ENCODE results near the gene DPP10.

DPP10 gene

DNA sequence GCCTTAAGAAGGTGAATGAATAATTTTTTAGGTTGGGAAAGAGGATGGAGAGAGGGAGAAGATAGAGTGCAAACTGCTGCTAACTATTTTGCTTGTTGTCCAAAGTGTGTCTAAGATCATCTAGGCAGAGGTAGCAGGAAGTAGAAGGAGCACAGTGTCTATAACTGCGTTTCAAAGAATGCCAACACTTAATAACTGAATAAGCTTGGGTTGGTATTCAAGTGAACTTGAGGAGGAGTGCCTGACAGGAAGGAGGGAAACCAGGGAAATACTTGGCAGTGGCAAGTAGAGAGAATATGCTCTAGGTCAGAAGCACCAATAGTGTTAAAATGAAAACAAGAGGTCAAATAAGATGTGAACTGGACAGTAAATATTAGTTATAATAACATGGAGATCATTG is 155.9 kb downstream of the DPP10 start:
- no peak for DNase-seq (ENCODE audit: low read depth in 2 of 2)

DNA sequence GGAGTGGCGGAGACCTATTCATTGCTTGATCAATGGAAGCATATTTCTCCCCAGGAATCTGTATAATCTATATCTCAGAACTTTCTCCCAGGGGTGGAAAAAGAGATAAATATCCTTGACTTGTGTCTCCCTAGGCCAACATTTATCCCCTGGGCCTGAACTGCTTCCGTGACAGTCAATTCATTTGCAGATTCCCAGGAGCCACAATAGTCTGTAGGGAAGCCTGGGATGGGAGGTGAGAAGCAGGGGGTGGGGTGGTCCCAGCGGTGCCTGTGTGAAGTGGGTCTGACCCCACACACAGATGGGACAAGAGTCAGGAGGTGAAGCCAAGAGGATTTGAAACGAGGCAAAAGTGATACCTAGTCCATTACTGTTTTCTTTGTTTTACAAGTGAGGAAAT is 166.8 kb downstream of the DPP10 start:
- no peak for DNase-seq (ENCODE audit: low read depth in 2 of 2)

DNA sequence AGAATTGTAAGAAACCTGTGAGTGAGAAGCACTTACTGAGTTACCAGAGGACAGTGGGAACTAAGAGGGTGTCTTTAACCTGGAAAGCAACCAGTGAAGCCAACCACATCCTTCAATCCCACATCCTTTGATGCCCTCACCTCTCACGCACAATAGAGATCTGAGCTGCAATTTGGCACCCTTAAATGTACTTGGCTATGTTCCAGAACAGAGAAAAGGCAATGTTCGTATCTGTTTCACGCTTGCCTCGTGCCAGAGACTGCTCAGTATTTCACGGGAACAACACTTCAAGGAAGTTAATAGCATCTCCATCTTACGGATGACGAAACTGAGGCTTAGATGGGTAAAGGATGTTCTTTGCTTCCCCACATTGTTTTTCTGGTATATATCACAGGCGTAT is 167.4 kb downstream of the DPP10 start:
- no peak for DNase-seq (ENCODE audit: low read depth in 2 of 2)

DNA sequence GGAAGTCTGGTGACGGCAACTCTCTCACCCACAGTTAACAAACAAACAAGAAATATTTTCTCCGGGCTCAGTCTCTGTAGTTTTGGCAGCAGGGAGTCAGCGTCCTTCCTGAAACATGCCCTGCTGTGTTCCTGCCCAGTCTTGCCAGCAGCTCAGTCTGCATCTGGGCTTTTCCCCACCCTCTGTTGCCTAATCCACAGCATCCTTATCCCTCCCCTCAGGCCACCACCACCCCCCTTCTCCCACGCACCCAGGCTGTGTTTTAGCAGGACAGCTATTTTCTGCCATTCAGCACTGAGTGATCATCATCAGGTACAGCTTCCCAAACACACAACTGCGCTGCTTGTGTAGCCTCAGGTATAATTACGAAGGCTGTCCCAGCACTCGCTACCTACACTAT is 168.2 kb downstream of the DPP10 start:
- DNase-seq (ENCODE audit: low read depth in 2 of 2): no peak

DNA sequence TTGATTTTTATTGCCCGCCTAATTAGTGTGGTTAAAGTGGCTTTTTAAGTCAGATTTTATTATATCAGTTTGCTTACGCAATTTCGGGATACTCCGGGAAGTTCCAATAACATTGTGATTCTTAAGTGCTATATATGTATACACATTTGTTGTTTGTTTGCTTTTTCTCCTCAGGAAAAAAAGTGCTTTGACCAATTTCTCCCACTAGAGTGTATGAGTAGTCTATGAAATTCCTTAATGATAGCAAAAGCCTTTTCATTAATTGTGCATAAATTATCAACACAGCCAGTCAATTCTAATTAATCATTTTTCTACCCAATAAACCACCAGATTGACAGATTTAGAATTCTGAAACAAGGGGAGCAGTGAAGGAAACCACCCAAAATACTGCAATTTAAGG is 172.2 kb downstream of the DPP10 start:
- no peak for DNase-seq (ENCODE audit: low read depth in 2 of 2)

DNA sequence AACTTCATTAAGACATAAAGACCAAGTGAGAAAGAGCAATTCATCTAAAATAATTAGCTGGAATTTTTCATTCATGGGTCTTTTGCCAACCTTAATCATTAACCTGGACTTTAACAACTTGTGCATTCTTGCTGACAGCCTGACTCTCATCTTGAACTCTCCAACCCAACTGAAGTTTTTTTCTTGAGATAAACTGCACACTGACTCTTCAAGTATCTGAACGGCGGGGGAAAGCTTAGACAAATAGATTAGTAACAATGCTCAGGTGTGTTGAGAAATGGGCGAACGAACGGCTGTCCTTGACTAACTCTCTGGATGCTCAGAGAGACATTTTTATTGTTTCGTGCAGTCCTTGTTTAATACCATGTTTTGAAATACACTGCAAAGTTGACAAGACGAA is 186.0 kb downstream of the DPP10 start:
- no peak for DNase-seq (ENCODE audit: low read depth in 2 of 2)

DNA sequence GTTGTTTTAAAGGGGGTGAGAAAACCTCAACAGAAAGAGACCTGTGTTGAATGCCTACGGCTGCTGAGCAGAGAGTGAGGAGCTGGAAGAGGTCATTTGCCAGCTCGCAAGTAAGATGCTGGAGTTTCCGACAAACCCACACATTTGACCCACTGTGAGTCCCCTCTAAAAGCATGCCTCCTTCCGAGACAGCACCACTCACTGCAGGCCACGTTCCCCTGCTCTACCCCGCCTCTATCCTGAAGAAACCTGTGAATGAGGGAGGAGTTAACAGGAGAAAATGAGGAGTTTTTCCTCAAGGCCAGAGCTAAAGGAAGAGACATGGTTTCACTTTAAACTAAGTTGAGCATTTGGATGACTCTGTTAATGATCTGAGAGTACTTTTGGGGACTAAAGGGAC is 188.7 kb downstream of the DPP10 start:
- no peak for DNase-seq (ENCODE audit: low read depth in 2 of 2)

DNA sequence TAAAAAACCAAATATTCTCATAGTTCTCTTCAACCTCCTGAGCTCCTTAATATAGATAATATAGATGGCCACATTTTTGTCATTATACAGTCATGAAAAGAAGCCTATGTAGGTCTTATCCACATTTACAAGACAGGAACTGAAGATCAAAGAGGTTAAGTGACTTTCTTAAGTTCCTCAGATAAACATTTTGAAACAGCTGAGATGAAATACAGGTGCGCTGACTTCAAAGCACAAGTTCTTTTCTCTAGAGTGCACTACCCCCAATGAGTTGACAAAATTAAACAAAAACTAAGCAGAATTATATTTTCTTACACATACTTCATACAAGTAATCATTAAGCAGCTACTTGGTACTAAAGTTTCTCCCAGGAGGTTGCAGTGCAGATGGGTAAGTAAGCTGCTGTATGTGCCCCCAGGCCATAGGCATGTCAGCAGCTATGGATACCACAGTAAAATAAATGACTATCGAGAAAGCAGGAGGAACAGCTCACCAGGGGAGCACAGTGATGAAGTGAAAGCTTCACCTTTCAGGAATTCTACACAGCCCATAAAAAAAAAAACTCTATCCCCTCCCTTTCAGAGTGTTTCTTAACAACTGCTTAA is 199.8 kb downstream of the DPP10 start:
- no peak for DNase-seq (ENCODE audit: low read depth in 2 of 2)

DNA sequence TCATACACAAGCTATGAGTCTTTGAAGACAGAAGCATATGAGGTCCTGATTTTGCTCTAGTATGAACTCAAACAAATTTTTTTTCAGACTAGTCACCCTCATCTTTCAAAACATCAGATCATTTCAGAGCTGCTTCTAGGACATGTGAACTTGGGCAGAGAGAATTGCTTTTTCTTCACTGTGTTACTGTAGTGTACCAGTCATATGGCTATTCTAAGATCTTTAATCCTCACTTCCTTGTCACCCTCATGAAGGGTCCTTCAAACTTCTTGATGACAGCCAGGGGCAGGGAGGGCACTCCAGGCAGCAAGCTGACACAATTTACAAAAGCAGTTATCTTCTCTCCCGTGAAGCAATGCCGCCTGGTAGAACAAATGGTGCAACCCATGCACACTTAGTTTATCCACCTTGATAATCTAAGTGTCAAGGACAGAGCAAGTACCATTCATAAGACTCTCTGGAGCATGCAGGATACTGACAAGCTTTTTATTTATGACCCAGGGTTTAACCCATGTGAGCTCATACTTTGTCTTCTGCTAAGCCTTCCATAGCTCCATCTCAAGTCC is 200.6 kb downstream of the DPP10 start:
- DNase-seq (ENCODE audit: low read depth in 2 of 2): no peak

DNA sequence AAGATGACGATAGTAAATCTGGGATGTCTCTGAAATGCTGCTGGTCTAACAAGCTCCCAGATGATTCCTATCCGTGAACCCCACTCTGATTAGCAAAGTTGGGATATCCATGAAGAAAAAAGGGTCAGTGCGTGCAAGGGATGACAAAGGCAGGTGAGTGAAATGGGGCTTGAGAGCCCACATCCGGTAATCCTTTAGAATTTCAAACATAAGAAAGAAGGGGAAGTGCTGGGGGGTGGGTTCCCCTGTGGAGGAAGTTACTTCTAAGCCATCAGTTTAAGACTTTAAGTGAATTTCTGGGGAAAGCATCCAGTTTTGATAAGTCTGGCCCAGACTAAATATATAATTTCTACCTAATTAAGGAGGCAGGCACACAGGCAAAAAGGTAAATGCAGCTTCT is 209.5 kb downstream of the DPP10 start:
- no peak for DNase-seq (ENCODE audit: low read depth in 2 of 2)

DNA sequence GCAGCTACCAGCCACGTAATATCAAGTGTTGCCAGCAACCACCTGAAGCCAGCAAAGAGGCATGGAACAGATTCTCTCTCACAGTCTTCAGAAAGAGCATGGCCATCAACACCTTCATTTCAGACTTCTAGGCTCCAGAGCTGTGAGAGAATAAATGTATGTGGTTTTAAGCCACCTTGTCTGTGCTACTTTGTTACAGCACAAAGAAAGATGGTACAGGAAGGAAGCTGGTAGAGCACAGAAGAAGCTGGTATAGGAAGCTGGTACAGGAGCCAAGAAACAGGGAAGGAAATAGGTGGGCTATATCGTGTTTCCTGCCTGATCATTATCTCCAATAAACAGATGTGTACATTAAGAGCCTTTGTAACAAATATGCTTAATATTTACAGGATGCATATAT is 217.4 kb downstream of the DPP10 start:
- no peak for DNase-seq (ENCODE audit: low read depth in 2 of 2)

DNA sequence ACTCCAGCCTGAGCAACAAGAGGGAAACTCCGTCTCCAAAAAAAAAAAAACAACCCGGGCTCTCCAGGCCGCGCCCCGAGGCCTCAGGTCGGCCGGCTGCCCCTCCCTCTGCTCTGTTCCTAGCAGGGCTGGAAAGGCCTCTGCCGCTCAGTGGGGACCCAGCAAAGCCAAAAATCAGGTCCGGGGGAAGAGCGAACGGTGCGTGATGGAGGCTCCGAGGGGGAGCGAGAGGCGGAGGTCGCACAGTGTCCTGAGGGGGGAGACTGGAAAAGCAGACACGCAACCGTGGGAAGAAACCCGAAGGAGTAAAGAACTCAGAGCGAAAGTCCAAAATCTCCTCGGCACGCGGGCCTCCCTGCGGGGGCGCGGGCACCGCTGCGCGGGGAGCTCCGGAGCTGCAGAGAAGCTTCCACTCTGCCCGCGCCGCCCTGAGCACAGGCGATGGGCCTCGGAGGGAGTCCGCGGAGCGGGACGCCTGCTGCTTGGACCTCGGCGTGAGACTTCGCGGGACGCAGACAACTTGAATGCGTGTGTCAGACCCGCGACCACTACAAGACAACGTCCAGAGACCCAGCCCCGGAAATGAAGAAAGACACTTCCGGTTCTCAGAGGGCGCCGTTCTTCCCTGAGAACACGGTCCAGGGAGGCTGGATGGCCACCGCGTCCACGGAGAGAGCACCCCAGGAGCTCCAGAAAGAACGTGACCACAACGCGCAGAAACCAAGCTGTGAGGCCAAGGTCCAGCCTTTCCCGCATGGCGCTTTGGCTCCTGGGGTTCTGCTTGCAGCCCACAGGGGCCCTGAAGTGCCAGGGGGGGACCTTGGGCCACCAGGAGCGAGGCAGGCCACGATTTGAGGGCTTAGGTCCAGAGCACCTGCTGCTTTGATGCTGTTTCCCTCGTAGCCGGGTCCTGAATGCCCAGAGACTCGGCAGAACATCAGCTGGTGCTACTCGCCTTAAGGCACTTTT is 219.8 kb downstream of the DPP10 start:
- no peak for DNase-seq (ENCODE audit: low read depth in 2 of 2)

DNA sequence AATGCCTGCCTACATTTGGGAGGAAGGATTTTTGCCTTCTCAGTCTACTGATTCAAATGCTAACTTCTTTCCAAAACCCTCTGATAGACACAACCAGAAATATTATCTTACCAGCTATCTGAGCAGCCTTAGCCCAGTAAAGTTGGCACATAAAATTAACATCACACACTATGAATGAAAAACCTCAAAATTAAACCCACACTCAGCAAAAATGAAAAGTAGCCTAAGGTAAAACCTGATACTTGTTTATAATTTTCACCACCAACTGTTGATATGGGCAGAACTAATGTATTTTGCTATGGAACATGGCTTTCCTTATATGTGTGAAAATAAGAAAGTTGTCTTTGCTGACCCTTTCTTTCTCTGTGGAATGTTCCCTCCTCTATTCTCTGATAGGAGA is 226.0 kb downstream of the DPP10 start:
- no peak for DNase-seq (ENCODE audit: low read depth in 2 of 2)

DNA sequence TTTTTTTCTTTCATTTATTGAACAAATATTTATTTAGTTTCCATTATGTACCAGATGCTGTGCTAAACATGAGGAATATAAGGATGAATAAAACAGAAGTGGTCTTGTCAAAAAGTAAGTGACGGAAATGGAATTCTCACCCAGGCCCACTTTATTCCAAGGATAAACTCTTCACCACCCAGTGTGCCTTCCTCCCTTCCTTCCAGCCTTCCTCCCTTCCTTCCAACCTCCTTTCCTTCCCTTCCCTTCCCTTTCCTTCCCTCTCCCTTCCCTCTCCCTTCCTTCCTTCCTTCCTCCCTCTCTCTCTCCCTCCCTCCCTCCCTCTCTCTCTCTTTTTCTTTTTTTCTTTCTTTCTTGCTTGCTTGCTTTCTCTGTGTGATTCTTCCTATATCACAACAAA is 240.8 kb downstream of the DPP10 start:
- no peak for DNase-seq (ENCODE audit: low read depth in 2 of 2)

DNA sequence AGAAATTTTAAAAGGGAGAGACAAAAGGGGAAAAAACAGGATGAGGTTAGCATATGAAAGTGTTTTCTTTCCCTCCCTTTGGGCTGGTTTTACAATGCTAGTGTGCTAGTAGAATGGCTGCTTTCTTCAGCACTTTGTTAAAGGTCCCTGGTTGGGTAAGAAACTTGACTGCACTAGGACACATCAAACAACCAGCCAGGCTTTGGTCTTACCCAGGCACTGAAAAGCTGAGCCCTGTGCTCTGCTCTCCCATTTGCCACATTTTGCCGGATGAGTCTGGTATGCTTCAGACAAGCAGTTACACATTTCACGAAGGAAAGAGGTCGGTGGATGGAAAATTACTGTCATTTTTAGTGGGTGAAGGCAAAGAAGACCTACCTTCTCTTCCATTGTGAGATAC is 242.0 kb downstream of the DPP10 start:
- DNase-seq (ENCODE audit: low read depth in 2 of 2): no peak

DNA sequence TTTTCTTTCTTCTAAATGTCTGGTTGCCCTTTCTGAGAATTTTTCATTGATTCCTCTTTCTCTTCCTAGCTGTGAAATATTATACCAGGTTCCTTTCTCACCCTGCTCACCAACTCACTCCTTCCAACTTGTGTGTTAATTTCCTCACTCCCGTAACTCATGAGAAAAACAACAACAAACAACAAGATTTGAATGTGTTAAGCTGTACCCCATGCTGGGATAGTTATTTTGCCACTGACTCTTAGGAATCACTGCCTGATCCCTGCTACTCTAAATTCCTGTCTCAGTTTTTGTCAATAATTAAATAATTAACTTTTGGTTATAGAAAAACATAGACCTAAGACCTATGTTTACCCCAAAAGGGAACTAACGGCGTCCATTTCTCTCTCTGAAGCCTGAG is 242.7 kb downstream of the DPP10 start:
- DNase-seq (ENCODE audit: low read depth in 2 of 2): no peak

DNA sequence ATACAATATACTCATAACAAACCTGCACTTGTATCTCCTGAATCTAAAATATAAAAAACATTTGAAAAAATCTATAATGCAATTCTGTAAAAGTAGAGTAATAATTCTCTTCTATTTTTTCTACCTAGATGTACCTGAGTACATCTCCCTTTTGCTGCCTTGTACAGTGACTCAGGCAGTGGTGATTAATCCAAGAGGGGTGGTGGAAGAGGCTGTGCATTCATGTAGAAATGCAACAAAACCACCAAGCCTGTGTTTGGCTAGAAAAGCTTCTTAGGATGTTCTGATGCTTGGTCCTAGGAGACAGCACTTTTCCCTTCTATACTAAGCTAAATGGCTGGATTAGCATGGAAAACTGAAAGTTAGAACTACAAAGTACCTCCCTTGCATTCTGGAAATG is 245.8 kb downstream of the DPP10 start:
- no peak for DNase-seq (ENCODE audit: low read depth in 2 of 2)

DNA sequence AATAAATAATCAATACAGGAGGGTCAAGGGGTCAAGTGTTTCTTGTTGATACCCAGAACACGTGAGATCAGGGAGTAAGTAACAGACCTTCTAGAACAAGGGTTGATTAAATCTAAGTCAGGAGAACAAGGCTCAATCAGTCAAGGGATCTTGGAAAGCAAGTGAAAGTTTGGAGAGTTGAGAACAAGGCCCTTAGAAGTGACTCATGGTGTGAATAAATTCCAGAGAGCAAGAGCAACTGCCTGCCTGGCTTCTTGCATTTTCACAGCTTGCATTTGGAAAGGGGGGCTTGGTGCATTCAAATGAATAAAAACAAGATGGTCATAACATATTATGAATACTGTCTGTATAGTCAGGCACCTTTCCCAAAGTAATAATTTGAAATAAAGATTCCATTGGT is 256.1 kb downstream of the DPP10 start:
- no peak for DNase-seq (ENCODE audit: low read depth in 2 of 2)

DNA sequence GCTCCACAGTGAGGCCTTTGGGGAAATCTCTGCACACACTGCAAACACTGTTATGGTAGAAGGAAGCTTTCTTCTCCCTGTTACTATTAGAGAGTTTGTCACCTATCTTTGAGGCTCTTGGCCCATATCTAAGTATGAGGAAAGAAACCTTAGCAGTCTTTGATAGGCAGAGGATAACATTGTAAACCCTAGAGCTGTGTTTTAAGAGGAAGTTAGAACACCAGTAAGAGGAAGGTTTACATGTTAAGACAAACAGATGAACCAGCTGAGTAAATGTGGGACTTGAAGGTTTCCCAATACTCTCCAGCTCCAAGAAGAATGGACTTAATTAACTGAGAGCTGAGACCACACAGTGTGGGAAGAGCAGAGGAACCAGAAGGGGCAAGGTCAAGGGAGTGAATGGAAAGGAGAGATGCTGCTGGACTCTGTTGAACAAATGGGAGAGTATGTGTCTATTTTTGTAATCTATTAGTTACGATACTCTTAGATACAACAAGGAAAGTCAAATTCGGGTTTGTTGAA is 257.0 kb downstream of the DPP10 start:
- no peak for DNase-seq (ENCODE audit: low read depth in 2 of 2)

DNA sequence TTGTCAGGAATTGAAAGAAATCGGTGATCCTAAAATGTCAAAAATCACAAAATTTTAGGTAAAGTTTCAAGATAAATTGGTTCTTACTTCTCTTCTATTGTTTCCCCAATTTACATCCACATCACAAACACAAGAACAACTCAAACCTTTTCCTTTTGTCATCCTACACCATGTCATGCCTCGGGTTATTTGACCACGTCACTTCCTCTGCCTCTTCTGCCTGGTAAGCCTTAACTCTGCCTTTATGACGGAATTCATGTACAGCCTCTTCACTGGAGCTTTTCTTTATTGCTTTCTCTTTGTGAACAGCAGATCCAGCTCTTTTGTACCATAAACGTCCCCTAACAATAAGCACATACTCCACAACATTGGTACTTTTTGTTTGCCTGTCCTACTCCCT is 258.0 kb downstream of the DPP10 start:
- no peak for DNase-seq (ENCODE audit: low read depth in 2 of 2)

DNA sequence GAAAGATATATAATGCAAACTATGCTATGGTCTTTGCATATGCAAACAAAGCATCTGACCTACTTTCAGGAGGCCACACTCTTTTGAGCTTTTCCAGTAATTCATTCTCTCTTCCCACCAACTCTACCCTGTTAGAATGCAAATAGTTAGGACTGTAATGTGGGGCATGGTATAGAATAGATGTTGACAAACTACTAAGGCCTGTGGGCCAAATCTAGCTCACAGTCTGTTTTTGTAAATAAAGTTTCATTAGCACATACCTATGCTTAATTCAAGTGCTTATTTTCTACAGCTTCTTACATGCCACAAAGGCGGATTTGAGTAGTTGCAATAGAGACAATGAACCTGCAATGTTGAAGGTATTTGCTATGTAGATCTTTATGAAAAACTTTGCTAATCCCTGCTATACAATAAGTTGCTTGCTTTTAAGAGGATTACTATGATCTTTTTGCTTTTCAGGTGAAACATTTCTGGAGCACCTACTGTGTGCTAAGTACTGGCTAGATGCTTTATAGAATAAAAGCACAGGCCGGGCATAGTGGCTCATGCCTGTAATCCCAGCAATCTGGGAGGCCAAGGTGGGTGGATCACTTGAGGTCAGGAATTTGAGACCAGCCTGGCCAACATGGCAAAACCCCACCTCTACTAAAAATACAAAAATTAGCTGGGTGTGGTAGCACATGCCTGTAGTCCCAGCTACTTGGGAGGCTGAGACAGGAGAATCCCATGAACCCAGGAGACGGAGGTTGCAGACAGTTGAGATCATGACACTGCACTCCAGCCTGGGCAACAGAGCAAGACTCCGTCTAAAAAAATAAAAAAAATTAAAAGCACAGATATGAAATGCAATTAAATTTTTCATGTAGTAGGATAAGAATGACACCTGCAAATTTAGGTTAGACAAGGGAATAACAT is 267.8 kb downstream of the DPP10 start:
- no peak for DNase-seq (ENCODE audit: low read depth in 2 of 2)

DNA sequence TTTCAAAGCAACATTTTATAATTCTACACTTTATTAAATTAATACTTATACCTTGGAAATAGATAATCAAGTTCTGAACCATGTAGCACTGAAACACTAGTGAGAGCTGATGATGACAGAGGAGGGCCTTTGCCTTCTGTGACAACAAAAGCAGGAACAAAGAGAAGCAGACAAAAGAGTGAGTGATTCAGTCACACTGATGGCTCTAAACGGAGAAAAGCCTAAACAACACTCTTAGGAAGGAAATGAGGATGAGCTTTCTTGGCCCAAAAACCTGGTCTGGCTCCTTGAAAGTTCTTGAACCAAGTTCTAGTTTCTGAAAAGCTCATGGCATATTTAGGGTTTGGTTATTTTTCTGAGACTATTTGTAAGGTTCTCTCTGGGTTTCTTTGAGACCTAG is 271.9 kb downstream of the DPP10 start:
- no peak for DNase-seq (ENCODE audit: low read depth in 2 of 2)

Measured in activated CD4-positive, alpha-beta T cell treated with anti-CD3 and anti-CD28 coated beads for 24 hours (primary cell).